ENCODE results near the gene TNFRSF6B. TPM values are rescaled to one million over a fixed set of nuclear protein-coding genes. Genes with fewer than 3 reads are reported as not detected.

Gene TNFRSF6B, protein sequence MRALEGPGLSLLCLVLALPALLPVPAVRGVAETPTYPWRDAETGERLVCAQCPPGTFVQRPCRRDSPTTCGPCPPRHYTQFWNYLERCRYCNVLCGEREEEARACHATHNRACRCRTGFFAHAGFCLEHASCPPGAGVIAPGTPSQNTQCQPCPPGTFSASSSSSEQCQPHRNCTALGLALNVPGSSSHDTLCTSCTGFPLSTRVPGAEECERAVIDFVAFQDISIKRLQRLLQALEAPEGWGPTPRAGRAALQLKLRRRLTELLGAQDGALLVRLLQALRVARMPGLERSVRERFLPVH
- 2.6 and 9.3 TPM in 2 replicates for total RNA-seq

DNA sequence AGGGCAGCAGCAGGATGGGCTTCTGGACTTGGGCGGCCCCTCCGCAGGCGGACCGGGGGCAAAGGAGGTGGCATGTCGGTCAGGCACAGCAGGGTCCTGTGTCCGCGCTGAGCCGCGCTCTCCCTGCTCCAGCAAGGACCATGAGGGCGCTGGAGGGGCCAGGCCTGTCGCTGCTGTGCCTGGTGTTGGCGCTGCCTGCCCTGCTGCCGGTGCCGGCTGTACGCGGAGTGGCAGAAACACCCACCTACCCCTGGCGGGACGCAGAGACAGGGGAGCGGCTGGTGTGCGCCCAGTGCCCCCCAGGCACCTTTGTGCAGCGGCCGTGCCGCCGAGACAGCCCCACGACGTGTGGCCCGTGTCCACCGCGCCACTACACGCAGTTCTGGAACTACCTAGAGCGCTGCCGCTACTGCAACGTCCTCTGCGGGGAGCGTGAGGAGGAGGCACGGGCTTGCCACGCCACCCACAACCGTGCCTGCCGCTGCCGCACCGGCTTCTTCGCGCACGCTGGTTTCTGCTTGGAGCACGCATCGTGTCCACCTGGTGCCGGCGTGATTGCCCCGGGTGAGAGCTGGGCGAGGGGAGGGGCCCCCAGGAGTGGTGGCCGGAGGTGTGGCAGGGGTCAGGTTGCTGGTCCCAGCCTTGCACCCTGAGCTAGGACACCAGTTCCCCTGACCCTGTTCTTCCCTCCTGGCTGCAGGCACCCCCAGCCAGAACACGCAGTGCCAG is at the start of gene TNFRSF6B:
Gene TNFRSF6B, plus strand, starts transcription at position 25 of the 729 bp plus-strand sequence. Its CDS starts 116 bp downstream, at position 141.

DNA sequence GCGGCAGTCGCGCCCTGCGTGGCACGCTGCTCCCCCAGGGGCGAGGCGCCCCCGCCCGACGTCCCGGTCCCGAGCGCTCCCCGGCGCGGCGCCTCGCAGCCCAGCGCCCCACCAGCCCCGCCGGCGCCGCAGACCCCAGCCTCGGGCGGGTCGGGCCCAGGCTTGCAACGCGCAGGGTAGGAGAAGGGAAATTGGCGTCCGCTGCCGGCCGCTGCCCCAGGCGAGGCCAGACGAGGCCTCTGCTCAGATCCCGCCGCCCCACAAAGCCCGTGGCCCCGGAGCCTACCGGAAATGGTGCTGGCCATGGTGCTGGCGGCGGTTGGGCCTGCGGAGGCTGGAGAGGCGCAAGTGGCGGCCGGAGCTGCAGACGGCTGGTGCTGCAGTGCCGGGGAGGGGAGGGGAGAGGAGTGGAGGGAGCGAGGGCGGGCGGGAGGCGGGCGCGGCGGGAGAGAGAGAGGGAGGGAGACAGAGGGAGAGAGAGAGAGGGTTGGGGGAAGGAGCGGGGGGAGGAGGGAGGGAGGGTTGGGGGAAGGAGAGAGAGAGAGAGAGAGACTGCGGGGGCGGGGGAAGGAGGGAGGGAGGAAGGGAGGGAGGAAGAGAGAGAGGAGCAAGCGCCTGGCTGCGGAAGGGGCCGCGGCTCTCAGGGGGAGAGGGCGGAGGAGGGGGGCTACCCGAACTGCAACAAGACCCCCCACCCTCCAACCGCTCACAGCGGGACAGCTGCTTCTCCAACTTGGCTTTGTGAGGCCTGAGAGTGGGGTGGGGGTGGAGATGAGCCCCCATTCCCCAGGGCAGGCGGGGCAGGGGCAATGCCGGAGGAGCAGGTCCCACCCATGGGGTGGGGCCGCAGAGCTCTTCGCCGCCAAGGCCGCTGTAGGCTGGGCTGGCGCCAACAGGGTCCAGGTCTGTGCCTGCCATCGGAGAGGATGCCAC is 43.1 kb upstream of the TNFRSF6B start, which contains the start of gene STMN3:
Gene STMN3, minus strand, starts transcription at position 384 of the 933 bp plus-strand sequence. Its CDS starts 79 bp downstream, at position 305.

DNA sequence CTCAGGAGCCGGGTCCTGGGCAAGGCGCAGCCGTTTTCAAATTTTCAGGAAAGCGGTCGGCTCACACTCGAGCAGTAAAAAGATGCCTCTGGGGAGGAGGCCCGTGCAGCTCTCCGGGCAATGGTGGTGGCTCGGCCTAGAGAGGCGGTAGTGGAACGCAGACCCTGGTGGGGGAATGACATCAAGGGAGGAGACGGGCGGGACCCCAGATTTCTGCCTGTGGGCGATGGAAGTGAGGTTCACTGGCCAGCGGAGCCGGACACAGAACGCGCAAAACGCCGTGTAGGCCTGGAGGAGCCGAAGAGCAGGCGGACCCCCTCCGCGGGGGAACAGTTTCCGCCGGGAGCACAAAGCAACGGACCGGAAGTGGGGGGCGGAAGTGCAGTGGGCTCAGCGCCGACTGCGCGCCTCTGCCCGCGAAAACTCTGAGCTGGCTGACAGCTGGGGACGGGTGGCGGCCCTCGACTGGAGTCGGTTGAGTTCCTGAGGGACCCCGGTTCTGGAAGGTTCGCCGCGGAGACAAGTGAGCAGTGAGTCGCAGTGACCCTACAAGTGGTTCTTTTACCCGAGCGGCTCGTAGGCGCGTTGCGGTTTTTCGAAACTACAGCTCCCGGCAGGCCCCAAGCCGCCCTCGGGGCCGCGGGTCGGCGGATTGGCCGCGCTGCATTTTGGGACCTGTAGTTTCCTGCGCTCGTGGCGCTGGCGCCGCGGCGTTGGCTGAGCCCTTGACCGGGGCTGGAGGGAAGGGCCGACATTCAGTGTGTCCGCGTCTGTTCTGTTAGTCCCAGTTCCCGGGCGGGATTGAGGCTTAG is 38.3 kb upstream of the TNFRSF6B start, which contains the start of gene RTEL1:
Gene RTEL1, plus strand, starts transcription at position 376 of the 812 bp plus-strand sequence. CDS start 1,091 bp downstream, outside the sequence.

DNA sequence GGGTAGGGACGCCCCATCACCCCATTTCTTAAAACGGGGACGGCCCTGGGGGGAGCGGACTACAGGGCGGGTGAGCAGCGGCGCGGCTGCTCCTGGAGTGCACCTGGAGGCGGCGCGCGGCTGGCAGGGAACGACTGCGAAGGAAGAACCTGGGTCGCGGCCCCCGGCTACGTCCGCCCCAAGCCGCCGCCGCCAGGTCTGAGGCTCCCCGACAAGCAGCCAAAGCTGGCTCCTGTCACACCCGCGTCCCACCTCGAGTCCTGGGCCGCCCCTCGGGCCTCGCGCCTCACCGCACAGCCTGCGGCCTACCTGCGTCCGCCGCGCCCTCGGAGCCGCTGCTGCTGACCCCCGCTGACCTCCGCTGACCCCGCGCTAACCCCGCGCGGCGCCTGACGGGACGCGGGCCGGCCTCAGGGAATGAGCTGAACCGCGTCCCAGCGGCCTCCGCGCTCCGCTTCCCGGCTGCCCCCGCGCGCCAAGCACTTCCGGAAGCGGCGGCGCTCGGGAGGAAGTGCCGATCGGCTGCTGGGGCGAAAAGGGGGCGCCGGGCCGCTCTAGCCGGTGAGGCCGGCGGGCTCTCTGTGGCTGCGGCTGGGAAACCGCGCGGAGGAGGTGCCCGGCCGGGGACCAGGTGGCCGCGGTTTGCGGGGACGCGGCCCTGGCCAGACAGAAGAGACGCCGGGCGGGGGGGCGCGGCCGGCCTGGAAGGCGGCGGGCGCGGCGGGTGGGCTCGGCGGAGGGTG is 11.3 kb downstream of the TNFRSF6B start, which contains the start of the genes ARFRP1 and ZGPAT:
Gene ARFRP1, minus strand, starts transcription at position 419 of the 743 bp plus-strand sequence. CDS start 885 bp downstream, outside the sequence.
Gene ZGPAT, plus strand, starts transcription at position 482 of the 743 bp plus-strand sequence. CDS start 542 bp downstream, outside the sequence.

DNA sequence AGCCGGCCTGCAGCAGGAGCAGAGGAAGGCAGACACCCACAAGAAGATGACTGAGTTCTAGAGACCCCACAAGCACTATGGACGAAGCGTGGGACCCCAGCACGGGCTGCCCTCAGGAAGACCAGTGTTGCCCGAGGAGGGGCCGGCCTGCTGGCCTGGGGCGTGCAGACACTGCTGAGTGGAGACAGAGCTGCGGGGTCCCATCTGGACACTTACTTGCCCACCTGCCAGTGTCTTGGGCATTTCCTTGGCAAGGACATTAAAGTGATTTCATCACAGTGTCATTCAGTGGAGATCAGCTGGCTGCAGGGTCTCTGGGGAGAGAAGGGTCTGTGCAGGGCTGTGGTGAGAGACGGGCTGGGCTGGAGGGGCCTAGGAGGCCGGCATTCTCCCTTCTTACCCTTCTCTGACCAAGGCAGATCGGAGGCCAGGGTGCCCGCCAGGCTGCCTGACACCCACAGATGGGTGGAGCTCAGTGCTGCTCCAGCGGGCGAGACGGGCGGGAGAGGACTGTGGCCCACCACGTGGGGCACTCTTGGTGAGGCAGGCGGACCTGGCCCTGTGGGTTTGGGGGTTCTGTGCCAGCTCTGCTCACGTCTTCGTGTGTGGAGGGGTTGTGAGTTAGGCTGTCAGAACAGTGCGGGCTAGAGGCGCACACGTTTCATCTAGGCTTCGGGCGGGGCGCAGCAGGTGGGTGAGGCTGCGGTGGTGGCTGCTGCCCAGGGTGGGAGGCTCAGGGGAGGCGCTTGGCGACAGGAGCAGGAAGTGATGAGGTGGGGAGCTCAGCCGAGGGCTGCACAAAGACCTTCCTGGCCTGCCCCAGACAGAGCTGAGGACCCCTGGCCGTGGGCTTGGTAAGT is 39.6 kb downstream of the TNFRSF6B start, which contains the start of gene LIME1:
Gene LIME1, plus strand, starts transcription at position 806 of the 860 bp plus-strand sequence. CDS start 886 bp downstream, outside the sequence.

DNA sequence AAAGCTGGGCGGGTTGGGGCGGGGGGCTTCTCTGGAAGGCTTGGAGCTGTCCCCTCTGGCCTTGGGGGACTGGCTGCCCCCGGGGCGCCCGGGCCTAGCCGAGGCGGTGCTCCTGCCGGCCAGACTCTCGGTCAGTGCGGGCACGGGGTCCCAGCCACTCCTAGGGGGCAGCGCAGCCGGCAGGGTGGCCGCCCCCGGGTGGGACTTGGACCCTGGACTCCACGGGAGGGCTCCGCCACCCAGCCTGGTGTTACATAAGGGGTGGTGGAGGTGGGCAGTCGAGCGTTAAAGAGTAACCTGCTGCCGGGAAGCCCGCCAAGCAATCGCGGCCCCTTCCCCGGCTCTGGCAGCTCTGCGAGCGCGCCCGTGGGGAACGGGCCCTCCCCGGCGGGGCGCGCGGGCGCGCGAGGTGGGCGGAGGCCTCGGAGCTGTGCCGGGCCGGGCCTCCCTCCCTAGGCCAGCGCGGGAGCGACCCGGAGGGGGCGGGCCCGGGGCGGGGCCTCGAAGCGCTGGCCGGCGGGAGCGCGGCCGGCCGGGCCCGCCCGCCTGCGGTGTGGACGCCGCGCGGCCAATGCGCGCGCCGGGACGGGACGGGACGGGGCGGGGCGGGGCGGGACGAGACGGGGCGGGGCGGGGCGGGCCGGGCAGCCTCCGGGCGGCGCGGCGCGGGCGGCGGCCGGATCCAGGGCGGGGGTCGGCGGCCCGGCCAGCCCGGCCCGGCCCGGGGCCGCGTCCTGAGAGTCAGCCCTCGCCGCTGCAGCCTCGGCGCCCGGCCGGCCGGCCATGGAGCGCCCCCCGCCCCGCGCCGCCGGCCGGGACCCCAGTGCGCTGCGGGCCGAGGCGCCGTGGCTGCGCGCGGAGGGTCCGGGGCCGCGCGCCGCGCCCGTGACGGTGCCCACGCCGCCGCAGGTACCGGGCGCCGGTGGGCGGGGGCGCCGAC is 42.9 kb downstream of the TNFRSF6B start, which contains the start of gene SLC2A4RG:
Gene SLC2A4RG, plus strand, starts transcription at position 647 of the 940 bp plus-strand sequence. Its CDS starts 137 bp downstream, at position 784.

Other genes starting within 250 kb of the TNFRSF6B start
- not detected in 2 replicates for gene KCNQ2, start 224.0 kb upstream of the TNFRSF6B start, total RNA-seq
- gene EEF1A2, start 197.6 kb upstream of the TNFRSF6B start, total RNA-seq, result 0.09 and 0.35 TPM in 2 replicates
- 250 and 270 TPM in 2 replicates for gene PPDPF, start 175.9 kb upstream of the TNFRSF6B start, total RNA-seq
- gene PTK6, start 159.3 kb upstream of the TNFRSF6B start, total RNA-seq, result not detected in 2 replicates
- gene SRMS, start 148.9 kb upstream of the TNFRSF6B start, total RNA-seq, result not detected in 2 replicates
- gene FNDC11, start 142.5 kb upstream of the TNFRSF6B start, total RNA-seq, result 0.12 and 0.85 TPM in 2 replicates
- 22.2 and 40.4 TPM in 2 replicates for gene HELZ2, start 122.4 kb upstream of the TNFRSF6B start, total RNA-seq
- 8.2 and 8.6 TPM in 2 replicates for gene GMEB2, start 69.6 kb upstream of the TNFRSF6B start, total RNA-seq
- gene STMN3, start 43.2 kb upstream of the TNFRSF6B start, total RNA-seq, result 19.7 and 49.7 TPM in 2 replicates
- gene RTEL1, start 38.3 kb upstream of the TNFRSF6B start, total RNA-seq, result 7.2 and 7.3 TPM in 2 replicates
- gene ARFRP1, start 11.3 kb downstream of the TNFRSF6B start, total RNA-seq, result 25.8 and 31.4 TPM in 2 replicates
- 11.3 and 17.6 TPM in 2 replicates for gene ZGPAT, start 11.4 kb downstream of the TNFRSF6B start, total RNA-seq
- gene LIME1, start 40.0 kb downstream of the TNFRSF6B start, total RNA-seq, result 4.4 and 8.5 TPM in 2 replicates
- gene SLC2A4RG, start 43.1 kb downstream of the TNFRSF6B start, total RNA-seq, result 97.1 and 103 TPM in 2 replicates
- gene ZBTB46, start 134.6 kb downstream of the TNFRSF6B start, total RNA-seq, result 3.4 and 6.4 TPM in 2 replicates
- gene ABHD16B, start 164.8 kb downstream of the TNFRSF6B start, total RNA-seq, result not detected in 2 replicates
- gene TPD52L2, start 168.6 kb downstream of the TNFRSF6B start, total RNA-seq, result 129 and 137 TPM in 2 replicates
- gene DNAJC5, start 198.5 kb downstream of the TNFRSF6B start, total RNA-seq, result 29.1 and 43.6 TPM in 2 replicates

Data from pericardium fibroblast (primary cell).